ENCODE results near the gene PCDHA9.
"Not testable (repeated sequence)": the region's sequence is repeated elsewhere in the genome, so short reads cannot be mapped to it uniquely, and the experiment has no call there.

The PCDHA9 gene, protein sequence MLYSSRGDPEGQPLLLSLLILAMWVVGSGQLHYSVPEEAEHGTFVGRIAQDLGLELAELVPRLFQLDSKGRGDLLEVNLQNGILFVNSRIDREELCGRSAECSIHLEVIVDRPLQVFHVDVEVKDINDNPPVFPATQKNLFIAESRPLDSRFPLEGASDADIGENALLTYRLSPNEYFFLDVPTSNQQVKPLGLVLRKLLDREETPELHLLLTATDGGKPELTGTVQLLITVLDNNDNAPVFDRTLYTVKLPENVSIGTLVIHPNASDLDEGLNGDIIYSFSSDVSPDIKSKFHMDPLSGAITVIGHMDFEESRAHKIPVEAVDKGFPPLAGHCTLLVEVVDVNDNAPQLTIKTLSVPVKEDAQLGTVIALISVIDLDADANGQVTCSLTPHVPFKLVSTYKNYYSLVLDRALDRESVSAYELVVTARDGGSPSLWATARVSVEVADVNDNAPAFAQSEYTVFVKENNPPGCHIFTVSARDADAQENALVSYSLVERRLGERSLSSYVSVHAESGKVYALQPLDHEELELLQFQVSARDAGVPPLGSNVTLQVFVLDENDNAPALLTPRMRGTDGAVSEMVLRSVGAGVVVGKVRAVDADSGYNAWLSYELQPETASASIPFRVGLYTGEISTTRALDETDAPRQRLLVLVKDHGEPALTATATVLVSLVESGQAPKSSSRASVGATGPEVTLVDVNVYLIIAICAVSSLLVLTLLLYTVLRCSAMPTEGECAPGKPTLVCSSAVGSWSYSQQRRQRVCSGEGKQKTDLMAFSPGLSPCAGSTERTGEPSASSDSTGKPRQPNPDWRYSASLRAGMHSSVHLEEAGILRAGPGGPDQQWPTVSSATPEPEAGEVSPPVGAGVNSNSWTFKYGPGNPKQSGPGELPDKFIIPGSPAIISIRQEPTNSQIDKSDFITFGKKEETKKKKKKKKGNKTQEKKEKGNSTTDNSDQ

DNA sequence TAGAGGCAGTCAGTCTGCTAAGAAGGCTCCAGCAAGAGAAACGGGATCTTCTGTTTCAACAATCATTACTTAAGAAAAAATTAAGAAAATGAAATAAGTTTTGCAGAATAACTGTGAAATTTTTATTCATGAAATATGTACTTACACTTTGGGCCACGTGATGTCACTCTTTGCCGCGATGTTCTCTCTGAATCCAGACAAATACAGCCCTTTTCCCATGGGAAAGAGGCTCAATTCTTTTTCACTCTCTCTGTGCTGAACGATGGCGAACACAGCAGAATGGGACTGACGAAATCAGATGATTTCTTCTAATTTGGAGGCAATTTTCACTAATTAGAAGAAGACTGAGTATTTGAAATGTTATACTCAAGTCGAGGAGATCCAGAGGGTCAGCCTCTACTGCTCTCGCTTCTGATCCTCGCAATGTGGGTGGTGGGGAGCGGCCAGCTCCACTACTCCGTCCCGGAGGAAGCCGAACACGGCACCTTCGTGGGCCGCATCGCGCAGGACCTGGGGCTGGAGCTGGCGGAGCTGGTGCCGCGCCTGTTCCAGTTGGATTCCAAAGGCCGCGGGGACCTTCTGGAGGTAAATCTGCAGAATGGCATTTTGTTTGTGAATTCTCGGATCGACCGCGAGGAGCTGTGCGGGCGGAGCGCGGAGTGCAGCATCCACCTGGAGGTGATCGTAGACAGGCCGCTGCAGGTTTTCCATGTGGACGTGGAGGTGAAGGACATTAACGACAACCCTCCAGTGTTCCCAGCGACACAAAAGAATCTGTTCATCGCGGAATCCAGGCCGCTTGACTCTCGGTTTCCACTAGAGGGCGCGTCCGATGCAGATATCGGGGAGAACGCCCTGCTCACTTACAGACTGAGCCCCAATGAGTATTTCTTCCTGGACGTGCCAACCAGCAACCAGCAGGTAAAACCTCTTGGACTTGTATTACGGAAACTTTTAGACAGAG, at the start of gene PCDHA9:
Gene PCDHA9, plus strand, starts transcription at position 244 of the 964 bp plus-strand sequence. Its CDS starts 114 bp downstream, at position 358.
- not testable (repeated sequence) for DNase-seq (ENCODE audit: low read depth)

- peak; percentile 8 for DNase-seq (ENCODE audit: low read depth)
Measured at GRCh38 chr5:140800816-140801493, 47.2 kb upstream of the PCDHA9 start, which contains the start of gene PCDHA3. PCDHA3 (plus strand) TSS chr5:140801057.

- DNase-seq (ENCODE audit: low read depth) = no peak
Measured at GRCh38 chr5:140801494-140801841, 46.7 kb upstream of the PCDHA9 start.

DNA sequence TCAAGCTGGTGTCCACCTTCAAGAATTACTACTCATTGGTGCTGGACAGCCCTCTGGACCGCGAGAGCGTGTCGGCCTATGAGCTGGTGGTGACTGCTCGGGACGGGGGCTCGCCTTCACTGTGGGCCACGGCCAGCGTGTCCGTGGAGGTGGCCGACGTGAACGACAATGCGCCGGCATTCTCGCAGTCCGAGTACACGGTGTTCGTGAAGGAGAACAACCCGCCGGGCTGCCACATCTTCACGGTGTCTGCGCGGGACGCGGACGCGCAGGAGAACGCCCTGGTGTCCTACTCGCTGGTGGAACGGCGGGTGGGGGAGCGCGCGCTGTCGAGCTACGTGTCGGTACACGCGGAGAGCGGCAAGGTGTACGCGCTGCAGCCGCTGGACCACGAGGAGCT, 45.8 kb upstream of the PCDHA9 start:
- DNase-seq (ENCODE audit: low read depth) = not testable (repeated sequence)

DNA sequence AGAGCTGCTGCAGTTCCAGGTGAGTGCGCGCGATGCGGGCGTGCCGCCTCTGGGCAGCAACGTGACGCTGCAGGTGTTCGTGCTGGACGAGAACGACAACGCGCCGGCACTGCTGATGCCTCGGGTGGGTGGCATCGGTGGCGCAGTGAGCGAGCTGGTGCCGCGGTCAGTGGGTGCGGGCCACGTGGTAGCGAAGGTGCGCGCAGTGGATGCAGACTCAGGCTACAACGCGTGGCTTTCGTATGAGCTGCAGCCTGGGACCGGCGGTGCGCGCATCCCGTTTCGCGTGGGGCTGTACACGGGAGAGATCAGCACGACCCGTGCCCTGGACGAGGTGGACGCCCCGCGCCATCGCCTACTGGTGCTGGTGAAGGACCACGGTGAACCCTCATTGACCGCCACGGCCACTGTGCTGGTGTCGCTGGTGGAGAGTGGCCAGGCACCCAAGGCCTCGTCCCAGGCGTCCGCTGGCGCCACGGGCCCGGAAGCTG, 45.4 kb upstream of the PCDHA9 start:
- DNase-seq (ENCODE audit: low read depth) = no peak

DNA sequence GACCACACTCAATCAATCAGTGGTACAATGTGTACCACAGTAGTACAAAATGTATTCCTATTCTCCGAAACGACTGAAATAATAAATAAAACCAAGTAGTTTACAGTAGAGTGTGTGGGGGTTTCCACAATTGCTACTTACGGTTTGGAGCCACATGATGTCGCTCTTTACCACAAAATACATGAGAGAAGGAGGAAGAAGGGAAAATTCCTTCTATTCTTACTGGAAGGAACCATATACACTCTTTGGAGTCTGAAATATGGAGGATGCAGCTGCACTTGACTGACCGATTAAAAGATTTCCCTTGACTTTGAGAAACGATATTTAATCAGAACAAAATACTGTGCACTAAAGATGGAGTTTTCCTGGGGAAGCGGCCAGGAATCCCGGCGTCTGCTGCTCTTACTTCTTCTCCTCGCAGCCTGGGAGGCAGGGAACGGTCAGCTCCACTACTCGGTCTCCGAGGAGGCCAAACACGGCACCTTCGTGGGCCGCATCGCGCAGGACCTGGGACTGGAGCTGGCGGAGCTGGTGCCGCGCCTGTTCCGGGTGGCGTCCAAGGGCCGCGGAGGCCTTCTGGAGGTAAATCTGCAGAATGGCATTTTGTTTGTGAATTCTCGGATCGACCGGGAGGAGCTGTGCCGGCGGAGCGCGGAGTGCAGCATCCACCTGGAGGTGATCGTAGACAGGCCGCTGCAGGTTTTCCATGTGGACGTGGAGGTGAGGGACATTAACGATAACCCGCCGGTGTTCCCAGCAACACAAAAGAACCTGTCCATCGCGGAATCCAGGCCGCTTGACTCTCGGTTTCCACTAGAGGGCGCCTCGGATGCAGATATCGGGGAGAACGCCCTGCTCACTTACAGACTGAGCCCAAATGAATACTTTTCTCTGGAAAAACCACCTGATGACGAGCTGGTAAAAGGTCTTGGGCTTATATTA, 41.1 kb upstream of the PCDHA9 start, which contains the start of gene PCDHA4:
Gene PCDHA4, plus strand, starts transcription at position 235 of the 942 bp plus-strand sequence.
- no peak for DNase-seq (ENCODE audit: low read depth)

DNA sequence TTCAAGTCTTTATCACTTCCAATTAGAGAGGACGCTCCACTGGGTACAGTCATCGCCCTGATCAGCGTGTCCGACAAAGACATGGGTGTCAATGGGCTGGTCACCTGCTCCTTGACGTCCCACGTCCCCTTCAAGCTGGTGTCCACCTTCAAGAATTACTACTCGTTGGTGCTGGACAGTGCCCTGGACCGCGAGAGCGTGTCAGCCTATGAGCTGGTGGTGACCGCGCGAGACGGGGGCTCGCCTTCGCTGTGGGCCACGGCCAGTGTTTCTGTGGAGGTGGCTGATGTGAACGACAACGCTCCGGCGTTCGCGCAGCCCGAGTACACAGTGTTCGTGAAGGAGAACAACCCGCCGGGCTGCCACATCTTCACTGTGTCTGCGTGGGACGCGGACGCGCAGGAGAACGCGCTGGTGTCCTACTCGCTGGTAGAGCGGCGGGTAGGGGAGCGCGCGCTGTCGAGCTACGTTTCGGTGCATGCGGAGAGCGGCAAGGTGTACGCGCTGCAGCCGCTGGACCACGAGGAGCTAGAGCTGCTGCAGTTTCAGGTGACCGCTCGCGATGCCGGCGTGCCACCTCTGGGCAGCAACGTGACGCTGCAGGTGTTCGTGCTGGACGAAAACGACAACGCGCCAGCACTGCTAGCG, 39.8 kb upstream of the PCDHA9 start:
- not testable (repeated sequence) for DNase-seq (ENCODE audit: low read depth)

DNA sequence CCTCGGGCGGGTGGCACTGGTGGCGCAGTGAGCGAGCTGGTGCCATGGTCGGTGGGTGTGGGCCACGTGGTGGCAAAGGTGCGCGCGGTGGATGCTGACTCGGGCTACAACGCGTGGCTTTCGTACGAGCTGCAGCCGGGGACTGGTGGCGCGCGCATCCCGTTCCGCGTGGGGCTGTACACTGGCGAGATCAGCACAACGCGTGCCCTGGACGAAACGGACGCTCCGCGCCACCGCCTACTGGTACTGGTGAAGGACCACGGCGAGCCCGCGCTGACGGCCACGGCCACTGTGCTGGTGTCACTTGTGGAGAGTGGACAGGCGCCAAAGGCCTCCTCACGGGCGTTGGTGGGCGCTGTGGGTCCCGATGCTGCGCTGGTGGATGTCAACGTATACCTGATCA, 39.3 kb upstream of the PCDHA9 start:
- no peak for DNase-seq (ENCODE audit: low read depth)

GRCh38 chr5:140821375-140822280, 26.6 kb upstream of the PCDHA9 start, which contains the start of gene PCDHA5:
PCDHA5 (plus strand) TSS chr5:140821613.
- DNase-seq (ENCODE audit: low read depth) = no peak

DNA sequence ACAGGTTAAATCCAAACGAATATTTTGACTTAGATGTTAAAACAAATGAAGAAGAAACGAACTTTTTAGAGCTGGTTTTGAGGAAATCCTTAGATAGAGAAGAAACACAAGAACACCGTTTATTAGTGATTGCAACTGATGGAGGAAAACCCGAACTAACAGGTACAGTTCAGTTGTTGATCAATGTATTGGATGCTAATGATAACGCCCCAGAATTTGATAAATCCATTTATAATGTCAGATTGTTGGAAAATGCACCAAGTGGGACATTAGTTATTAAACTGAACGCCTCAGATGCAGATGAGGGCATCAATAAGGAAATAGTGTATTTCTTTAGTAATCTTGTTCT, 25.9 kb upstream of the PCDHA9 start:
- DNase-seq (ENCODE audit: low read depth) = no peak

DNA sequence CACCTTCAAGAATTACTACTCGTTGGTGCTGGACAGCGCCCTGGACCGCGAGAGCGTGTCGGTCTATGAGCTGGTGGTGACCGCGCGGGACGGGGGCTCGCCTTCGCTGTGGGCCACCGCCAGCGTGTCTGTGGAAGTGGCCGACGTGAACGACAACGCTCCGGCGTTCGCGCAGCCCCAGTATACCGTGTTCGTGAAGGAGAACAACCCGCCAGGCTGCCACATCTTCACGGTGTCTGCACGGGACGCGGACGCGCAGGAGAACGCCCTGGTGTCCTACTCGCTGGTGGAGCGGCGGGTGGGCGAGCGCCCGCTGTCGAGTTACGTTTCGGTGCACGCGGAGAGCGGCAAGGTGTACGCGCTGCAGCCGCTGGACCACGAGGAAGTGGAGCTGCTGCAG, 25.2 kb upstream of the PCDHA9 start:
- not testable (repeated sequence) for DNase-seq (ENCODE audit: low read depth)

GRCh38 chr5:140823475-140823874, 24.7 kb upstream of the PCDHA9 start:
- no peak for DNase-seq (ENCODE audit: low read depth)

DNA sequence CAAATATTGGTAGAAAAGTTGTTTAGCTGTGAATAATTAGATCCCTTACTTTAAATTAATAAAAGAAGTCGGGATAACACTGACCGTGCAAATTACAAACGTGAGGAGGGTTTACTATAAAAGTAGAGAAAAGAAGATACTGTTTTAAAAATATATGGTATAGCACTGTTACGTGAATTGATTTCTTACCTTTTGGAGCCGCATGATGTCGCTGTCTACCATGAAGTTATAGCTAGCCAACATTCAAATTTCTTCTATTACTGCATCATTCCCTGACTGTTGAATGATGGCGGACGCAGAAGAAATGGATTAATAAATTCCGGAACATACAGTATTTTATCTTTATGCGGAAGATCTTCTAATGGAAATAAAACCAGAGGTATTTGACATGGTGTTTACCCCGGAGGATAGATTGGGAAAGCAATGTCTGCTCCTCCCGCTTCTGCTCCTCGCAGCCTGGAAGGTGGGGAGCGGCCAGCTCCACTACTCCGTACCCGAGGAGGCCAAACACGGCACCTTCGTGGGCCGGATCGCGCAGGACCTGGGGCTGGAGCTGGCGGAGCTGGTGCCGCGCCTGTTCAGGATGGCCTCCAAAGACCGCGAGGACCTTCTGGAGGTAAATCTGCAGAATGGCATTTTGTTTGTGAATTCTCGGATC, 20.3 kb upstream of the PCDHA9 start, which contains the start of gene PCDHA6:
Gene PCDHA6, plus strand, starts transcription at position 257 of the 658 bp plus-strand sequence. Its CDS starts 132 bp downstream, at position 389.
- no peak for DNase-seq (ENCODE audit: low read depth)

DNA sequence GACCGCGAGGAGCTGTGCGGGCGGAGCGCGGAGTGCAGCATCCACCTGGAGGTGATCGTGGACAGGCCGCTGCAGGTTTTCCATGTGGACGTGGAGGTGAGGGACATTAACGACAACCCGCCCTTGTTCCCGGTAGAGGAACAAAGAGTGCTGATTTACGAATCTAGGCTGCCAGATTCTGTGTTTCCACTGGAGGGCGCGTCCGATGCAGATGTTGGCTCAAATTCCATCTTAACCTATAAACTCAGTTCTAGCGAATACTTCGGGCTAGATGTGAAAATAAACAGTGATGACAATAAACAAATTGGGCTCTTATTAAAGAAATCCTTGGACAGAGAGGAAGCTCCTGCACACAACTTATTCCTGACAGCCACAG, 19.8 kb upstream of the PCDHA9 start:
- no peak for DNase-seq (ENCODE audit: low read depth)

GRCh38 chr5:140829511-140830501, 18.4 kb upstream of the PCDHA9 start:
- DNase-seq (ENCODE audit: low read depth) = not testable (repeated sequence)

DNA sequence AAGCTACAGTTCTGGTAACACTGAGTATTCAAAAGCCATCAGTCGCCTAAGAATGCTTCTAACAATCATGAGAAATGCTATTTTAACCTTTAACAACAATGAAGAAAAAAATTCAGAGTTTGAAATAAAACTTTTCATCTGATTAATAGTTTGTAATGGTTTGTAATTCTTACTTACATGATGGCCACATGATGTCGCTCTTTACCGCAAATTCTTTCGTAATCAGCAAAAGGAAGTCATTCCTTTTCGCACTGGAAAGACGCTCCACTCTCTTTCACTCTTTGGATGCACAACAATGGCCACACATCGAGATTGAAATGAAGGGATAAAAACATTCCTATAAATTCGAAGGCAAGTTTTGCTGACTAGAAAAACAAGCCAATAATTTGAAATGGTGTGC, 14.2 kb upstream of the PCDHA9 start, which contains the start of gene PCDHA7:
Gene PCDHA7, plus strand, starts transcription at position 277 of the 400 bp plus-strand sequence. Its CDS starts 115 bp downstream, at position 392.
- DNase-seq (ENCODE audit: low read depth) = no peak
